GM18873 (cell line): ENCODE measurements around the gene NGB.
"Not testable (repeated sequence)": the region's sequence is repeated elsewhere in the genome, so short reads cannot be mapped to it uniquely, and the experiment has no call there.

Experiments
- ATAC-seq: cut with Tn5 transposase; IDR thresholded peaks from one replicate; pipeline ENCODE4 v1.9.1; 2021; ENCODE audit warnings: mild to moderate bottlenecking, moderate library complexity, moderate number of reproducible peaks; ENCODE audit not compliant: unreplicated experiment, low FRiP score

Gene NGB

GRCh38 chr14:77271113-77271710, at the start of gene NGB:
NGB (minus strand) TSS chr14:77271206; CDS start chr14:77270937, 269 bp downstream.
- ATAC-seq = no peak

DNA sequence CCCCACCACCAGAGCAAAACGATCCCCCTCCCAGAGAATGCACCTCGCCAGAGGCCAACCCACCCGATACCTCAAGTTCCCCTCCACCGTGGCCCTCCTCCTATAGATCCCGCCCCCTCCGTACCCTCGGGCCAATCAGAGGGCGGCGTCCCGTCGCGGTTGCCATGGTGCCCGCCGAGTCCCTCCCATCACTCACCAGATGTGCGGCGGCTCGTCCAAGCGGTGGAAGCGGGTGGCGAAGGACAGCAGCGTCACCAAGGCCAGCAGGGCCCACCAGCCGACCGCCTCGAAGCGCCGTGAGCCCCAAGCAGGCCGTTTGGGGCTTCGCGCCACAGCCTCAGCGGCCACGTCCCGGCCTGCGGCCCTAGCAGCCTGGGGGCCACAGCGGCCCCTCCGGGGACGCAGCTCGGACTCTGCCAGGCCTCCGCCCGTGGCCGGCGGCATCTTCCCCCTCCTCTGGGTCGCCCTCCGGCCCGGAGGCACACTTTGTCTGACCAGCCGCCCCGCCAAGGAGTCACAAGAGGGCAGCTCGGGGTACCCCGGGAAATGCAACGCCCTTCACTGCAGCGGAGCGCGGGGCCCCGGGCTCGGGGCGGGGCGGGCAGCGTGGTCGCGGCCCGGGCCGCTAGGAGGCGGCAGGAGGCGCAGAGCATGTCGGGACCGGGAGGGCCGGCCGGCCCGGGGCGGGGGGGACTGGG, 49.4 kb upstream of the NGB start, which contains the start of gene POMT2:
Gene POMT2, minus strand, starts transcription at position 646 of the 698 bp plus-strand sequence. Its CDS starts 202 bp downstream, at position 444.
- peak; percentile 50 for ATAC-seq

DNA sequence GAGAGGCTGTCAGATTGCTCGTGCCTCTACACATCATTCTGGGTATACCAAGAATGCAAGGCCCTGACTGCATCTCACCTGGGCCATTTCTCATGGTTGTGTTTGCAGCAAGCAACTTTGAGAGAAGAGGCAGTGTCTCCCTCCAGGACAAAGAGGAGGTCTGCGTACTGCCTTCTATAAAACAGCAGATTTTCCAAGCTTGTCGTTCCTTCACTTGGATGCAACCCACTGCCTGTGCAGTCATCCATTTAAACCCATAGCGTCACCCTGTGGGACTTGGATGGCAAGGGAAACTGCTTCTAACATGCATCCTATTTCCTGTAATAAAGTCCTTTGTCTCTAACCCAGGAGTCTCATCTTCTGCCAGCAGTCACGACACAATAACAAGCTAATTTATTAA, 48.4 kb upstream of the NGB start:
- ATAC-seq = no peak

DNA sequence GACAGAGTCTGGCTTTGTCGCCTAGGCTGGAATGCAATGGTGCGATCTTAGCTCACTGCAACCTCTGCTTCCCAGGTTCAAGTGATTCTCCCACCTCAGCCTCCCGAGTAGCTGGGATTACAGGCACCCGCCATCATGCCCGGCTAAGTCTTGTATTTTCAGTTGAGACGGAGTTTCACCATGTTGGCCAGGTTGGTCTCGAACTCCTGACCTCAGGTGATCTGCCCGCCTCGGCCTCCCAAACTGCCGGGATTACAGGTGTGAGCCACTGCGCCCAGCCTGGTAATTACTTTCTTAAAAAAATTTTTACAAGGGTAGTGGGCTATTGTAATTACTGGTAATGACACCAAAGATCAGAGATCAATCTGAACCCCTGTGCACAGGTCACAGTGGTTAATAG, 47.8 kb upstream of the NGB start:
- not testable (repeated sequence) for ATAC-seq

- ATAC-seq = no peak
These were observed 47.1 kb upstream of the NGB start for GRCh38 chr14:77318006-77318553.

DNA sequence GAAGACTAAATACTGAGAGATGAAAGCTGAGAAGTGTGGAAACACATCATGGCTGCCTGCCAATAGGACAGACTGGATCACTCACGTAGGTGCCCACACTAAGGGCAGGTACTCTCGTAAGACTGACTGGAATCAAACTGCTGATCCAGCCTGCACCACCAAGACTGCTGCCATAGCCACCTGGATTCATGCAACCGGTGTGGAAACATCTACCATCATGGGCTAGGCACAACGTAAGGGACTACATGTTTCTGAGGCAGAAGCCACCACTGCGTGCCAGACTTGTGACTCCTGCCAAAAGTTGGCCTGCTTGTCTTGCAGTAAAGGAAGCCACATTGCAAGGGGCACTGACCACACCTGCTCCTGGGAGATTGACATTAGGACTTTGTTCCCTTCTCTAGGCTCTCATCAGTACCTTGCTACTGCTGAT, 45.9 kb upstream of the NGB start:
- ATAC-seq = no peak

DNA sequence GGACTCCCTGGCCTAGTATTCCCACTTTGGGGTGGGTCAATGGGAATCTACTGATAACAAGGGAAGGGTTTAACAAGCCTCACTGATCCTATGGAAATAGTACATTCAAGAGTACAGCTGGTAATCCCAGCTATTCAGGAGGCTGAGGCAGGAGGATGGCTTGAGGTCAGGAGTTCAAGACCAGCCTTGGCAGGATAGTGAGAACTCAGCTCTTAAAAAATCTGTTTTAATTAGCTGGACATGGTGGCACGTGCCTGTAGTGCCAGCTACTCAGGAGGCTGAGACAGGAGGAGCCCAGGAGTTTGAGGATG, 45.1 kb upstream of the NGB start:
- ATAC-seq = no peak

DNA sequence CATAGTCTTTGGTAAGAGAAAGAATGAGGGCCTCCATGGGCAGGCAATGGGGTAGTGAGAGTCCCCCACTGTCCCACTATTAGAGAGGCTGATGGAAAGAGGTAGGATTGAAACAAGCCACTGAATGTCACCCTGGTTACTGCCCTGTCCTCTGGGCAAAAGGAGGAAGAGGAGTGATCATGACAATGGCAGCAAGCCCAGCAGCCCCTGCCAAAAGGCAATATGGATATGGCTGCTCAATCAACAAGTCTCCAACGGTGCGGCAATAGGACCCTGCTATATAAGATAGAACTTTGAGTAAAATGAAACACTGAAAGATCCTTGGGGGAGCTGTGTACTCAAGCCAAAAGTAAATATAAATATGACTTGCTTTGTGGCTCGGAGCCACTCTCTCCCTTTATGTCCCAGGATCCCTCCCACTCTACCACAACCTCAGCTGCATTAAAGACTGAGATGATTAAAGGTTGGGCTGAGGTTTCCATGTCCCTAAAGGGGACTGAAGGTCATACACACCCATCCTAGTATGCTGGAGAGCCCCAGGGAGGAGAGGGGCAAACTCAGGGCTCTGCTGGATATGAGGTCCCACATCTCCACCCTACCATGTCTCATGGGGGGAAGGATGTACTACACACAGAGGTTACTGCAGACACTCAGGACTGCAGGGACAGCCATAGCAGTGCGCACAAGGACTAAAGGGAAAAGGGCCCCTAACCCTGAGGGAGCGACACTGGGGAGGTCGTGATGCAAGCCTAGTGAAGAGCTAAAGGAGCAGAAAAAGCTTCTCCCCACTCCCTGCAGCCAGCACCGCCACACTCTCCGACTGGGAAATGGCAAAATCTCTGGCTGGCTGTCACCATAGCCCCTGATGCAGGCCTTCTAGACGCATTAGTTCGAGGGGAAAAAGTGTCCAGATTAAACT, 43.8 kb upstream of the NGB start:
- no peak for ATAC-seq

- no peak for ATAC-seq
These were observed 43.0 kb upstream of the NGB start for GRCh38 chr14:77314043-77314442.

- no peak for ATAC-seq
These were observed 42.4 kb upstream of the NGB start for GRCh38 chr14:77313371-77313770.

DNA sequence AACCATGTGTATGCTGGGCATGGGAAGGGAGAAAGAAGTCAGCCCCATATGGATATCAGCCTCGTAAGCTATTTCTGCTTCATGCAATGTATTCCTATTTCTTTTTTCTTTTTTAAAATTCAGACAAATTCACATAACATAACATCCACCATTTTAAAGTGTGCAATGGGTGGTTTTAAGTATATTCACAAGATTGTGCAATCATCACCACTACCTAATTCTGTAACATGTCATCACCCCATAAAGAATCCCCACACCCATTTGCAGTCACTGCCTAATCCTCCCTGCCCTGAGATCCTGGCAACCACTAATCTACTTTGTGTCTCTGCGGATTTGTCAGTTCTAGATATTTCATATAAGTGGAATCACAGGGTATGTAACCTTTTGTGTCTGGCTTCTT, 40.2 kb upstream of the NGB start:
- no peak for ATAC-seq

GRCh38 chr14:77310026-77310425, 39.0 kb upstream of the NGB start:
- ATAC-seq = no peak

- ATAC-seq = no peak
These were observed 38.1 kb upstream of the NGB start for GRCh38 chr14:77309131-77309530.

GRCh38 chr14:77306851-77307496, 36.0 kb upstream of the NGB start:
- no peak for ATAC-seq

GRCh38 chr14:77306416-77306815, 35.4 kb upstream of the NGB start:
- ATAC-seq = no peak

- ATAC-seq = no peak
These were observed 34.7 kb upstream of the NGB start for GRCh38 chr14:77305696-77306095.

GRCh38 chr14:77303417-77304156, 32.6 kb upstream of the NGB start:
- no peak for ATAC-seq

DNA sequence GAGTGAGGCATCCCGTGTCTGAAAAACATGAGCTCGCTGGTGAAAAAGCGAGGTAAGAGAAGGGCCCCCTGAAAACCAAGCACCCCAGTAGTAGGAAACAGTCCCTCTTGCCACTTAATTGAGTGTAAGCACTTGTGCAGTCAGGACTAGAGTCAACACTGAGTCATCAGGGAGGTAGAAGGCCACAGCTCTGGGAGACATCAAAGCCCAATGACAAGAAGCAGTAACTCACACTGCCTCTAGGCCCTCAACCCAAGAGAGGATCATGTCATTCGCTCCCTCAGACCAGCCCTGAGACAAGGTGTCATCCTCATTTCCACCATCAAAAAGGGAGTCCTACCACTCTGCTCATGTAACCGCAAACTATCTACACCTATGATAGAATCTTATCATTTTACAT, 31.9 kb upstream of the NGB start:
- no peak for ATAC-seq

- ATAC-seq = no peak
These were observed 30.1 kb upstream of the NGB start for GRCh38 chr14:77301103-77301502.

DNA sequence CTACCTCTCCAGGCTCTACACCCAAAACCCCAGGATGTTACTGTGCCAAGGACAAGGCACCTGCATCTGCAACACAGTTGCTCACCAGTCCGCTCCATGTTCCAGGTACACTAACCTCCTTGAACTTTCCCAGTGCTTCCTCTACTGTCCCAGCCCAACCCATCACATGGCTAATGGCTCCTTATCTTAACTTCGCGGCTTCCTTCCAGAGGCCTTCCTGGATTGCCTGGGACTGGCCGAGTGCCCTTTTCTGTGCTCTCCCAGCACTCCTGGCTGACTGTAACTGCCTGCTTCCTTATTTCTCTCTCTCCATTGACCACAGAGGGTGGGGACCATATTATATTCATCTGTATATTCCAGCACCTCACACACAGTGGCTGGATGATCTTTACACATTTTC, 28.8 kb upstream of the NGB start:
- no peak for ATAC-seq
